Activated T-cell treated with anti-CD3 and anti-CD28 coated beads, Interleukin-2, amount 50 U/mL, for 24 hours (primary cell): ENCODE results near the gene SLC6A7.
"Not testable (repeated sequence)": the region's sequence is repeated elsewhere in the genome, so short reads cannot be mapped to it uniquely, and the experiment has no call there.

ENCODE experiments used
- DNase-seq: peaks from one replicate; pipeline ENCODE4 v3.0.0-alpha.2; 2020
- H3K27ac Mint-ChIP-seq: 2 replicates; pipeline ENCODE4 v1.8.0; 2020; ENCODE audit warnings: mild to moderate bottlenecking, mixed read lengths
- H3K27me3 Mint-ChIP-seq: 2 replicates; pipeline ENCODE4 v1.8.0; 2020; ENCODE audit warnings: mixed read lengths
- H3K36me3 Mint-ChIP-seq: 2 replicates; pipeline ENCODE4 v1.8.0; 2020; ENCODE audit warnings: low read depth, mixed read lengths
- H3K4me1 Mint-ChIP-seq: 2 replicates; pipeline ENCODE4 v1.8.0; 2020; ENCODE audit warnings: low read depth, mixed read lengths
- H3K4me3 Mint-ChIP-seq: 2 replicates; pipeline ENCODE4 v1.8.0; 2020; ENCODE audit warnings: mild to moderate bottlenecking, moderate library complexity, mixed read lengths
- H3K9me3 Mint-ChIP-seq: 2 replicates; pipeline ENCODE4 v1.8.0; 2020; ENCODE audit warnings: mixed read lengths

The SLC6A7 gene

DNA sequence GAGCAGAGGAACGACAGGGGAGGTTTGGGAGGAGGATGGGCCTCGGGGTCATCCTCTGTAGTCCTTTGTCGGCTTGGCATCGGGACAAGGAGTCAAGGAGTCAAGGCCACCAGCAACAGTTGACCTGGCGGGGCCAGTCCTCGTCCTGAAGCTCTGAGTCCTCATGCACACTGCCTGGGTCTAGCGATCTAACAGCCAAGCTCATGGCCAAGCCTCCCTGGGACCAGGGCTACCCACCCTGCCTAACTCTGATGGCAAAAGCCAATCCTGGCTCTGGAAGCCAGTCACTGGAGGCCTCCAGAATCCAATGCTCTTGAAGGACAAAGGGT lies 49.9 kb downstream of the SLC6A7 start:
- H3K4me1 Mint-ChIP-seq = no peaks in the 10 kb centered on the region
- H3K9me3 Mint-ChIP-seq = no peaks in the 10 kb centered on the region

DNA sequence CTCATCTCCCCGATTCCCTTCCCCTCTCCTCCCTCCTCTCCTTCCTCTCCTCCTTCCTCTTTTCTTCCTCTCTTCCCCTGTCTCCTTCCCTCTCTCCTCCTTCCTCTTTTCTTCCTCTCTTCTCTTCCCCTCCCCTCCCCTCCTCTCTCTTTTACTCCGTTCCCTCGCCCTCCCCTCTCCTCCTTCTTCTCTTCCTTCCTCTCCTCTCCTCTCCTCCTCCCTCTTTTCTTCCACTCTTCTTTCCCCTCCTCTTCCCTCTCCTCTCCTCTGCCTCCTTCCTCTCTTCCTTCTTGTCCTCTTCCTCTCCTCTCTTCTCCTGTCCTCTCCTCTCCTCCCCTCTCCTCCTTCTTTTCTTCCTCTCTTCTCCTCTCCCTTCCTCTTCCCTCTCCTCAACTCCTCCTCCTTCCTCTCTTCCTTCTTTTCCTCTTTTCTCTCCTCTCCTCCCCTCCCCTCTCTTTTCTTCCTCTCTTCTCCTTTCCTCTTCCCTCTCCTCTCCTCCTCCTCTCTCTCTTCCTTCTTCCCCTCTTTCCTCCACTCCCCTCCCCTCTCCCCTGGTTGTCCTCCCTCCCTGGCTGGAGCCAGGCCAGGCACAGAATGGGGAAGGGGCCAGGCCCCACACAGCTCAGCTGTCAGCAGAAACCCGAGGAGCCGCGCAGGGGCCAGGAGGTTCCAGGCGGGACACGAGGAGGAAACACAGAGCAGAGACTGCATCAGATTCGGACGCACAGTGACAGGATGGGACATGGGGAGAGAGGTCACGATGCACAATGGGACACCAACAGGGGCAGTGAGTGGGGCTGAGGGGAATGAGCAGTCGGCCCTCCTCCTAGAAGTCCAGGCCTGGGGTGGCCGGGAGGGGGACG lies 51.7 kb downstream of the SLC6A7 start:
- no peak overlapping the region for H3K27ac Mint-ChIP-seq

More for the DNA sequence above, 49.9 kb downstream of the SLC6A7 start:
- Mint-ChIP-seq H3K27ac (no peak overlapping the region), H3K27me3 (no peaks in the 10 kb centered on the region), H3K4me3 (no peak overlapping the region), H3K36me3 (no peaks in the 10 kb centered on the region)
- DNase-seq = no peak

DNA sequence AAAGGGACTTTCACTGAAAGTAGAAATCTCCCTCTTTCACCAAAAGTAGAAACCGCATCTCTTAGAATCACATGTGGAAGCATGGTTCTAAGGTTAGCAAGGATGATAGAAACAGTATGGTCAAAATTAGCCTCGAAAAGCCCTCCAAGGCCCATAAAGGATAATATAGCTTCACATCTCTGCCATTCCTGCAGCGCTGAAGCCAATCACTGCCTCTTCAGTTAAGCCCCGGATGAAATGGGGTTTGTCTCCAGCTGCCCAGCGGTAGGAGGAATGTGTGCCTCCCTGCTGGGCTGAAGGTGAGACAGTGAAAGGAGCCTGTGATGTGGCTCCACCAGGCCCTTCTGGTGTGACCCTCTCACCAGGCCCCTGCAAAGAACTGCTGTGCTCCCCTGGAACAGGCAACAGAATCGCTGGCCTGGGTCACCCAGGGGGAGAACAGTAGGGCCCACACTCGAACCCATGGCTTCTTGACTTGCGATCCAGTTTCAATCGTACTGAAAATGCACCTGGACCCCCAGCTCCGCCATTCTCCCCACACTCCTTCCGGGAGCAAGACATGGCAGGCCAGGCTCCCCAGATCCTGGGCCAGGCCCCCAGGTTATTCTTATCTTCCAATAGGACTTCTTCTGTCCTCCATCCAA lies 52.5 kb downstream of the SLC6A7 start:
- Mint-ChIP-seq H3K4me3 (no peak overlapping the region), H3K36me3 (no peaks in the 10 kb centered on the region), H3K27ac (no peak overlapping the region), H3K9me3 (no peaks in the 10 kb centered on the region), H3K27me3 (no peaks in the 10 kb centered on the region), H3K4me1 (no peaks in the 10 kb centered on the region)
- DNase-seq = no peak

More for the DNA sequence above, 51.7 kb downstream of the SLC6A7 start:
- Mint-ChIP-seq H3K4me1 (no peaks in the 10 kb centered on the region), H3K9me3 (no peaks in the 10 kb centered on the region), H3K4me3 (no peak overlapping the region), H3K27me3 (no peaks in the 10 kb centered on the region), H3K36me3 (no peaks in the 10 kb centered on the region)
- no peak for DNase-seq

DNA sequence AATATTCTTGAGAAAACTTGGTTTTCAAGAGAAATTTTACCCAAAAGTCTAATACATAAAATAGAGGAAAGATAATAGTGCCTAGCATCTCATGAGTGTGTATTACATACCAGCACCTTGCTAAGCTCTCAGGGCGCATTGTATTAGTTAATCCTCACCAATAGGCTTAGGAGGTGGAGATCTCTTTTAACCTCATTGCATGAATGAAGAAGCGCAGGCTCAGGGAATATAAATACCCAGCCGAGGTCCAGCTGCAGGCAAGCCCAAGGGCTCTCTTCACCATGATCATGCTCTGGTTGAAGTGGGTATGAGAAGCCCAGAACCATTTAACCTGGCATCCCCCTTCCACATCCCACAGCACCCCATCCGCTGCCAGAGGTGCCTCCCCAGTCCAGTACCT lies 53.7 kb downstream of the SLC6A7 start:
- Mint-ChIP-seq H3K4me1 (no peaks in the 10 kb centered on the region), H3K27me3 (no peaks in the 10 kb centered on the region), H3K4me3 (no peak overlapping the region), H3K9me3 (no peaks in the 10 kb centered on the region), H3K27ac (no peak overlapping the region), H3K36me3 (no peaks in the 10 kb centered on the region)
- DNase-seq = no peak

DNA sequence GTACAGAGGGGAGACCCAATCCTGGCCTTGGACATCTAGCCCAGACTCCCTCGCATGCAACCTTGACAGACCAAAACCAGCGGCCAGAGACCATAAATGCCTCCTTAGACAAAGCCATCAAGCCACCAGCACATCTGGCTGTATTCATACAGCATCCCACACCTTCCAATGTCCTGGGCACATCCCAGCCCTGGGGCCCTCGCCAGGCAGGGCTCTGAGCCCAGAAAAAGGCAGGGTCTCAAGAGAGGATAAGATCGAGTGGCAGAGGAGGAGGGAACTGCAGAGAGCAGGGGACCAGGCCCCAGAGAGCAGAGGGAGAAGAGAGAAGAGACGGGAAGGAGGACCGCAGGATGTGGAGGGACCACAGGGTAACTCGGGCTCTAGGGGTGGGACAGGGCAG lies 54.3 kb downstream of the SLC6A7 start:
- Mint-ChIP-seq H3K4me1 (no peaks in the 10 kb centered on the region), H3K36me3 (no peaks in the 10 kb centered on the region), H3K27me3 (no peaks in the 10 kb centered on the region), H3K4me3 (no peak overlapping the region), H3K9me3 (no peaks in the 10 kb centered on the region), H3K27ac (no peak overlapping the region)
- no peak for DNase-seq

DNA sequence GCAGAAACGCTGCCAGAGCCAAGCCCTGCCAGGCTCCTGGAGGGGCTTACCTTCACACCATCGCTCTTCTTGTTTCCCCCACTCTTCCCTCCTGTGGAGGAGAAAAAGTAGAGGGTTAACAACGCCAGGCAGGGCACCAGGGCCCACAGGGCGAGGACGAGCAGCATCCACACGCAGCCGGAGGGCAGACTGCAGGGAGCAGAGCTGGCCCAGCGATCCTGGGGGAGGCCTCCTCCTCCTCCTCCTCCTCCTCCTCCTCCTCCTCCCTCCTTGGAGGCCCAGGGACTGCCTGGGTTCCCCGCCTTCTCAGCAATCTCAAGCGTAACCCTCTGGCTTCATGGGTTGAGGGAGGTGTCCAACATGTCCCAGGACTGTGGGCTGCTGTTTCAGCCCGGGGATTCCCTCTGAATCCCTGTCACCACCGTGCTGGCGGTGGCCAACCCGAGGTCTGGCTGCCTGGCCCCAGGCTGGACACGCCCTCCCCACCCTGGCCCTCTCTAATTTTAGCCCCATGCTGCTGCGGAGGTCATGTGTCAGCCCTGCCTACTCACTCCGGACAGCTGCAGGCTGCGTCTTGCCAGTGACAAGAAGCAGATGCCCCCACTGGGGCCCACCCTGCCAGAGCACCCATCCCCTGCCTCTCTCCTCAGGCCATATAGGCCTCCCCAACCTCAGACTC lies 55.4 kb downstream of the SLC6A7 start:
- H3K36me3 Mint-ChIP-seq = no peaks in the 10 kb centered on the region
- H3K4me1 Mint-ChIP-seq = no peaks in the 10 kb centered on the region
- no peak overlapping the region for H3K4me3 Mint-ChIP-seq
- no peak for DNase-seq
- no peak overlapping the region for H3K27ac Mint-ChIP-seq
- no peaks in the 10 kb centered on the region for H3K27me3 Mint-ChIP-seq
- no peaks in the 10 kb centered on the region for H3K9me3 Mint-ChIP-seq

DNA sequence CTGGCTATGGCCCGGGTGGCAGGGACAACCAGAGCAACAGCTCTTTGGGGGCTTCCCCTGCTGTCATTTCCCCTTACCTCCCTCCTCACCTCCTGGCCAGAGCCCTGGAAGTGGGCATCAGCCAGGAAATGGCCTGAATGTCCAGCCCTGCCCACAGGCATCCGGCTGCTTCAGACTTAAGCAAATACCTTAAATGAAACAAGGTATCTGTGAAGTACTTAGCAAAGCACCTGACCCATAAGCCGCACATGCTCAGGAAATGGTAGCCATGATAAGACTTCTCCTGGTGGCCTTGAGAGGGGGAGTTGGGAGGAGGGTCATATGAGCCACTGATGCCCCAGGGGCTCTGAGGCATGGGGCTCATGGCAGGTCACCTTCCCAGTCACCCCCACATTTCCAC lies 55.9 kb downstream of the SLC6A7 start:
- no peaks in the 10 kb centered on the region for H3K27me3 Mint-ChIP-seq
- H3K27ac Mint-ChIP-seq = no peak overlapping the region

DNA sequence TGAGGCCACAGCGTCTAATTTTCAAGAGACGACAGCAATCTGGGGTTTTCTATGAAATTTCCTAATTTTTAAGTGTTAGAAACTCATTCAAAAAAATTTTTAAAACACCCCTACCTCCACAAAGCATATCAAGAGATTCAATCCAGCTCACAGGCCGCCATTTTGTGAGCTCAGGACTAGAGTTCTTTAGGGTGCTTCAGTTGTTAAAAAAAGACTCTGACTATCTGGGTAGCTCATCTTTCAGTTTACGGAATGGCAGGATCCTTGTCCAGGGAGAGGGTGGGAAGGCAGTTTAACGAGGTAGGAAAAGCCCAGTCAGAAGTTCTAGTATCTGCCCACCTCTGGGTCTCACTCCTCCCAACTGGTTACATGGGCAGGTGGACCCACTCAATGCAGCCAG lies 56.6 kb downstream of the SLC6A7 start:
- H3K4me3 Mint-ChIP-seq = no peak overlapping the region
- H3K9me3 Mint-ChIP-seq = no peaks in the 10 kb centered on the region
- no peaks in the 10 kb centered on the region for H3K36me3 Mint-ChIP-seq
- H3K4me1 Mint-ChIP-seq = no peaks in the 10 kb centered on the region
- H3K27ac Mint-ChIP-seq = no peak overlapping the region
- H3K27me3 Mint-ChIP-seq = no peaks in the 10 kb centered on the region
- no peak for DNase-seq

More for the DNA sequence above, 55.9 kb downstream of the SLC6A7 start:
- no peak for DNase-seq
- H3K9me3 Mint-ChIP-seq = no peaks in the 10 kb centered on the region
- H3K36me3 Mint-ChIP-seq = no peaks in the 10 kb centered on the region
- H3K4me3 Mint-ChIP-seq = no peak overlapping the region
- no peaks in the 10 kb centered on the region for H3K4me1 Mint-ChIP-seq

DNA sequence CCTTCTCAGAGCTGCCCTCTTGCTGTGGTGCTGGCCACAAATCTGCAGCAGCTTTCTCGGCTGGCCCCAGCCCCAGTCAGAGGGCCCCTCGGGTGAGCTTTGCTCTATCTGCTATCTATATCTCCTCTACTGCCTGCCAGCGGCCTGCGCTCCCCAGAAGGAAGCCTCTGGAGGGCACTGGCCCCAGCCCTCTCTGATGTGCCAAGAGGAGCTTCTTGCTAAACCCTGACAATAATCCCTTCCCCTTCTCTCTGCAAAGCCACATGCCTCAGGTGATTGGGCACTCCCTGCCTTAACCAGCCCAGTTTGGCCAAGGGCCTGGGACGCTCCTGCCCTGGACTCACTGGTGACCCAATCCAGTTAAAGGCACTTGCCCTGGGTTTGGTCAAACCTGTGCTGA lies 57.0 kb downstream of the SLC6A7 start:
- Mint-ChIP-seq H3K4me3 (no peak overlapping the region), H3K27me3 (no peaks in the 10 kb centered on the region), H3K27ac (no peak overlapping the region), H3K4me1 (no peaks in the 10 kb centered on the region), H3K9me3 (no peaks in the 10 kb centered on the region), H3K36me3 (no peaks in the 10 kb centered on the region)
- DNase-seq = no peak

DNA sequence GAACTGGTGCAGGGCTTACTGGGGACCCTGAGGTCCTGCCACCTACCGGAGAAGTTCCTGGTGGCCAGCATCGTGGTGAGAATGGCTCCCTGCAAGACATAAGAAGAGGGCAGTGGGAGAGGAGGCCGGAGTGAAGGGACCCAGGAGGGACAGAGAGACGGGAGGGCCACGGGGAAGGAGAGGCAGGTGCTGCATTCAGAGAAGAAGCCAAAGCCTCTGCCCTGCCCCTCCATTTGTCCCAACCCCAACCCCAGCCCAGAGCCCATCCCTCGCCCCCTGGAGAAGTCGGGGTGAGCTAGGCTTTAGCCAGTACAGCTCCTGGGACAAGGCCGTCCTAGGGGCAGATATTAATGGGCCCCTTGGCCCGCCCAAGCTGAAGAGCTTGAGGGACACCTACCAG lies 57.9 kb downstream of the SLC6A7 start:
- H3K27me3 Mint-ChIP-seq = no peaks in the 10 kb centered on the region
- H3K9me3 Mint-ChIP-seq = no peaks in the 10 kb centered on the region
- DNase-seq = no peak
- no peak overlapping the region for H3K4me3 Mint-ChIP-seq
- no peaks in the 10 kb centered on the region for H3K4me1 Mint-ChIP-seq
- H3K27ac Mint-ChIP-seq = no peak overlapping the region
- H3K36me3 Mint-ChIP-seq = no peaks in the 10 kb centered on the region

DNA sequence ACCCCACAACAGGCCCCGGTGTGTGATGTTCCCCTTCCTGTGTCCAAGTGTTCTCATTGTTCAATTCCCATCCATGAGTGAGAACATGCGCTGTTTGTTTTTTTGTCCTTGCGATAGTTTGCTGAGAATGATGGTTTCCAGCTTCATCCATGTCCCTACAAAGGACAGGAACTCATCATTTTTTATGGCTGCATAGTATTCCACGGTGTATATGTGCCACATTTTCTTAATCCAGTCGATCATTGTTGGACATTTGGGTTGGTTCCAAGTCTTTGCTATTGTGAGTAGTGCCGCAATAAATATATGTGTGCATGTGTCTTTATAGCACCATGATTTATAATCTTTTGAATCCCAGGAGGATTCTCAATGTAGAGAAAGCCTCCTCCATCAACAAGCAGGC lies 58.6 kb downstream of the SLC6A7 start:
- not testable (repeated sequence) for DNase-seq, H3K4me3 Mint-ChIP-seq, H3K9me3 Mint-ChIP-seq, H3K27me3 Mint-ChIP-seq, H3K4me1 Mint-ChIP-seq, H3K36me3 Mint-ChIP-seq, H3K27ac Mint-ChIP-seq

DNA sequence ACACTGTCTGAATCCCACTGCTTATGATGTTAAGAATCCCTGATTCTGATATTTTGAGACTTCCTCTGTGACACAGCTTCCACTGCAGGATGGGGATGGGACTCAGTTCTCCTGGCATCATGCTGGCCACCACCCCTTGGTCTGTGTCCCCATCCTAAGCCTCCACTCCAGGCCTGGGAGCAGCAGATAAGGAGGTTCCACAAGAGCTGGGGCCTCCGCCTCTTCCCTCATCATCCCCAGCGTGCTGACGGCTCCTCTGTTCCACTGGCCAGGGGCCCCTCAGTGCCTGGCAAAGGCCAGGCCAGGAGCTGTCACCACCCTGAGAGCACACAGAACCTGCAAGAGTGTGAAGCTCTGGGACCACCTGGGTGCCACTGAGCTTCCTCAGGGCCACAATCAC lies 59.1 kb downstream of the SLC6A7 start:
- H3K27ac Mint-ChIP-seq = no peak overlapping the region
- no peak overlapping the region for H3K4me3 Mint-ChIP-seq
- no peaks in the 10 kb centered on the region for H3K36me3 Mint-ChIP-seq
- DNase-seq = no peak
- H3K4me1 Mint-ChIP-seq = no peaks in the 10 kb centered on the region
- no peaks in the 10 kb centered on the region for H3K9me3 Mint-ChIP-seq
- H3K27me3 Mint-ChIP-seq = no peaks in the 10 kb centered on the region

DNA sequence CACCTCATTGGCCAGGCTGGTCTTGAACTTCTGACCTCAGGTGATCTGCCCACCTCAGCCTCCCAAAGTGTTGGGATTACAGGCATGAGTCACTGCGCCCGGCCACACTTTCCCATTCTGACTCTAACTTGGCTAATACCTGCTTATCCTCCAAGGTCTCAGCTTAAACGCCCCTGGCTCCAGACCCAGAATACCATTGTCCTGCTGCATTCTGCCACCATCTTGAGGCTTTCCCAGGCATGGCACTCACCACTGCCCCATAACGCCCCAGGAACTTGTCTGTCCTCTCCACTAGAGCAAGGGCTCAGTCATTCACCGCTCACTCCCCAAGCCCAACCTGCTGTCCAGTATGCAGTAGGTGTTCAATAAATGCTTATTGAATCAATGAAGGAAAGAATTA lies 59.9 kb downstream of the SLC6A7 start:
- no peaks in the 10 kb centered on the region for H3K4me1 Mint-ChIP-seq
- H3K36me3 Mint-ChIP-seq = no peaks in the 10 kb centered on the region
- no peaks in the 10 kb centered on the region for H3K27me3 Mint-ChIP-seq
- no peak for DNase-seq
- no peaks in the 10 kb centered on the region for H3K9me3 Mint-ChIP-seq
- no peak overlapping the region for H3K27ac Mint-ChIP-seq
- H3K4me3 Mint-ChIP-seq = no peak overlapping the region

DNA sequence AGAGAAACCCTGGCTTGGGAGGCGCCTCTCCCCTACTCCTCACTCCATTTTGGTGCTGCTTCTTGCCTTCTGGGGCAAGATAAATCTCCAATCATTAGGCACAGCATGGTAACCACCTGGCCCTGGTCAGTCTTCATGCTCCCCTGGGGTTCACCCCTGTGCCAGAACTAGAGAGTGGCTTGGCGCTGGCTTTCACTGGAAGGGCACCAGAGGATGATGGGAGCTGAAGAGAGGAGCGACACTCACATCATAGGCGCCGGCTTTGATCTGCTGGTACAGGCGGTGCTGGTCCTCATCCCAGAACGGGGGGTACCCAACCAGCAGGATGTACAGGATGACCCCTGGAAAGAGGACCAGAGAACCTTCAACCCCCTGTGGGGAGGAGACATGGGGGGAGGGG lies 61.6 kb downstream of the SLC6A7 start:
- Mint-ChIP-seq H3K4me3 (no peak overlapping the region), H3K27me3 (no peaks in the 10 kb centered on the region), H3K4me1 (no peaks in the 10 kb centered on the region), H3K9me3 (no peaks in the 10 kb centered on the region), H3K27ac (no peak overlapping the region), H3K36me3 (no peaks in the 10 kb centered on the region)
- DNase-seq = no peak

DNA sequence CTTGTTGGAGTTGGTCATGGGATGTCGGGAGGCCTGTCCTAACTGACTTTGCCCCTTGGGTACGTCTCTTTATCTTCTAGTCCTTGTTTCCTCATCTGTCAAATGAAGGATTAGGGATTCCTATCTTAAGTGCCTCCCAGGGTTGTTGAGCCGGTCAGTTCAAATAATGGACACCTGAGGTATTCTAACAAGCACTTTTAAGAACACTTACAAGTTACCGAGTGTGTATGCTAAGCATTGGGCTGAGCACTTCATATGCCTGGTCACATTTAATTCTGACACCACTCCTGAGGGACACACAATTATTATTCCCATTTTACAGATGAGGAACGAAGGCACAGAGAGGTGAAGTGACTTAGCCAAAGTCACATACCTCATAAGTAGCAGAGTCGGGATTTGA lies 62.6 kb downstream of the SLC6A7 start:
- H3K4me1 Mint-ChIP-seq = no peaks in the 10 kb centered on the region
- no peaks in the 10 kb centered on the region for H3K27me3 Mint-ChIP-seq
- H3K4me3 Mint-ChIP-seq = no peak overlapping the region
- H3K9me3 Mint-ChIP-seq = no peaks in the 10 kb centered on the region
- DNase-seq = no peak
- no peaks in the 10 kb centered on the region for H3K36me3 Mint-ChIP-seq
- no peak overlapping the region for H3K27ac Mint-ChIP-seq
